H9 (cell line): Measurements from ENCODE around the gene ELOVL4. TPM values are rescaled to one million over a fixed set of nuclear protein-coding genes. Genes with fewer than 3 reads are reported as not detected.

Experiments used
- DNase-seq: peaks from one replicate; pipeline ENCODE4 v3.0.0-alpha.2; 2017
- H2AFZ ChIP-seq: one replicate; pipeline ENCODE4 v1.6.1; 2013; ENCODE audit warnings: mild to moderate bottlenecking, low read length, control low read depth, moderate library complexity
- H2AK5ac ChIP-seq: 2 replicates; pipeline ENCODE4 v1.6.1; 2013; ENCODE audit warnings: low read length, control low read depth, mixed read lengths; ENCODE audit not compliant: insufficient read length
- H2BK120ac ChIP-seq: one replicate; pipeline ENCODE4 v1.6.1; 2013; ENCODE audit warnings: low read depth, mild to moderate bottlenecking, low read length, control low read depth, inconsistent platforms; ENCODE audit not compliant: poor library complexity, severe bottlenecking
- H2BK12ac ChIP-seq: 2 replicates; pipeline ENCODE4 v1.6.1; 2013; ENCODE audit warnings: low read length, control low read depth, mixed read lengths, low read depth; ENCODE audit not compliant: insufficient read length
- H2BK15ac ChIP-seq: 2 replicates; pipeline ENCODE4 v1.6.1; 2013; ENCODE audit warnings: low read depth, low read length, control low read depth
- H2BK20ac ChIP-seq: one replicate; pipeline ENCODE4 v1.6.1; 2013; ENCODE audit warnings: low read depth, mild to moderate bottlenecking, low read length, control low read depth, inconsistent platforms; ENCODE audit not compliant: poor library complexity, severe bottlenecking
- H2BK5ac ChIP-seq: 2 replicates; pipeline ENCODE4 v1.6.1; 2013; ENCODE audit warnings: low read length, control low read depth, mixed read lengths; ENCODE audit not compliant: insufficient read length
- H3K14ac ChIP-seq: 2 replicates; pipeline ENCODE4 v1.6.1; 2013; ENCODE audit warnings: low read length, control low read depth; ENCODE audit not compliant: insufficient read depth
- H3K18ac ChIP-seq: 2 replicates; pipeline ENCODE4 v1.6.1; 2013; ENCODE audit warnings: low read depth, mild to moderate bottlenecking, mixed read lengths, low read length, control low read depth; ENCODE audit not compliant: insufficient read length
- H3K23ac ChIP-seq: 2 replicates; pipeline ENCODE4 v1.6.1; 2013; ENCODE audit warnings: low read length, control low read depth, mixed read lengths, low read depth; ENCODE audit not compliant: insufficient read length
- H3K23me2 ChIP-seq: 2 replicates; pipeline ENCODE4 v1.6.1; 2013; ENCODE audit warnings: low read depth, mild to moderate bottlenecking, mixed read lengths, low read length, control low read depth; ENCODE audit not compliant: insufficient read length, poor library complexity, severe bottlenecking
- H3K27ac ChIP-seq: 2 replicates; pipeline ENCODE4 v1.5.1; 2013; ENCODE audit warnings: low read length, control low read depth, mixed read lengths, low read depth; ENCODE audit not compliant: insufficient read length
- H3K27me3 ChIP-seq: 2 replicates; pipeline ENCODE4 v1.6.1; 2013; ENCODE audit warnings: low read length, control low read depth, inconsistent platforms; ENCODE audit not compliant: insufficient read depth
- H3K4ac ChIP-seq: 2 replicates; pipeline ENCODE4 v1.6.1; 2013; ENCODE audit warnings: low read depth, mild to moderate bottlenecking, control low read depth, inconsistent platforms, low read length, moderate library complexity
- H3K4me1 ChIP-seq: 2 replicates; pipeline ENCODE4 v1.6.1; 2013; ENCODE audit warnings: low read length, control low read depth, inconsistent platforms; ENCODE audit not compliant: insufficient read depth
- H3K4me2 ChIP-seq: 2 replicates; pipeline ENCODE4 v1.6.1; 2013; ENCODE audit warnings: low read length, control low read depth, mixed read lengths; ENCODE audit not compliant: insufficient read length, insufficient read depth
- H3K56ac ChIP-seq: 2 replicates; pipeline ENCODE4 v1.6.1; 2013; ENCODE audit warnings: low read depth, mild to moderate bottlenecking, mixed read lengths, low read length, control low read depth; ENCODE audit not compliant: insufficient read length
- H3K79me1 ChIP-seq: 2 replicates; pipeline ENCODE4 v1.6.1; 2013; ENCODE audit warnings: low read depth, mild to moderate bottlenecking, moderate library complexity, low read length, control low read depth, inconsistent platforms; ENCODE audit not compliant: insufficient read depth, poor library complexity, severe bottlenecking
- H3K79me2 ChIP-seq: 2 replicates; pipeline ENCODE4 v1.6.1; 2013; ENCODE audit warnings: low read length, control low read depth, inconsistent platforms; ENCODE audit not compliant: insufficient read depth
- H3K9ac ChIP-seq: 2 replicates; pipeline ENCODE4 v1.6.1; 2013; ENCODE audit warnings: low read length, control low read depth, mixed read lengths; ENCODE audit not compliant: insufficient read length; ENCODE audit errors: extremely low read depth
- H3K9me3 ChIP-seq: one replicate; pipeline ENCODE4 v1.6.1; 2013; ENCODE audit warnings: low read depth, low read length, inconsistent platforms; ENCODE audit not compliant: control insufficient read depth
- H3T11ph ChIP-seq: one replicate; pipeline ENCODE4 v1.6.1; 2013; ENCODE audit warnings: mild to moderate bottlenecking, low read length, control low read depth, inconsistent platforms
- H4K20me1 ChIP-seq: one replicate; pipeline ENCODE4 v1.6.1; 2013; ENCODE audit not compliant: control insufficient read depth, insufficient read length, insufficient read depth
- H4K5ac ChIP-seq: 2 replicates; pipeline ENCODE4 v1.6.1; 2013; ENCODE audit warnings: low read depth, mild to moderate bottlenecking, mixed read lengths, low read length, control low read depth; ENCODE audit not compliant: insufficient read length
- H4K8ac ChIP-seq: replicated peaks from 2 replicates; pipeline ENCODE4 v1.6.1; 2013; ENCODE audit warnings: low read length, control low read depth, mixed read lengths, low read depth; ENCODE audit not compliant: insufficient read length
- H4K91ac ChIP-seq: 2 replicates; pipeline ENCODE4 v1.6.1; 2013; ENCODE audit warnings: low read depth, mild to moderate bottlenecking, moderate library complexity, mixed read lengths, low read length, control low read depth; ENCODE audit not compliant: insufficient read length
- H3K27ac Mint-ChIP-seq, 3 experiments: 2 replicates in 2 of 3; 3 replicates in 1 of 3; pipeline ENCODE4 v1.8.0; 2020 to 2021; ENCODE audit warnings: mixed read lengths in 3 of 3, mild to moderate bottlenecking in 1 of 3, moderate library complexity in 1 of 3
- H3K27me3 Mint-ChIP-seq: 2 replicates; pipeline ENCODE4 v1.8.0; 2021; ENCODE audit warnings: low read depth, mild to moderate bottlenecking, moderate library complexity, mixed read lengths
- H3K36me3 Mint-ChIP-seq, 3 experiments: 2 replicates in 2 of 3; 3 replicates in 1 of 3; pipeline ENCODE4 v1.8.0; 2020 to 2021; ENCODE audit warnings: low read depth in 3 of 3, mixed read lengths in 3 of 3; ENCODE audit not compliant: insufficient read depth in 1 of 3
- H3K4me1 Mint-ChIP-seq, 2 experiments: 2 replicates each; pipeline ENCODE4 v1.8.0; 2020; ENCODE audit warnings: mixed read lengths in 2 of 2
- H3K4me3 Mint-ChIP-seq, 2 experiments: 2 replicates in 1 of 2; 3 replicates in 1 of 2; pipeline ENCODE4 v1.8.0; 2020 to 2021; ENCODE audit warnings: mild to moderate bottlenecking in 2 of 2, mixed read lengths in 2 of 2, moderate library complexity in 1 of 2
- H3K9me3 Mint-ChIP-seq, 2 experiments: 2 replicates in 1 of 2; 3 replicates in 1 of 2; pipeline ENCODE4 v1.8.0; 2020; ENCODE audit warnings: mild to moderate bottlenecking in 2 of 2, mixed read lengths in 2 of 2, moderate library complexity in 1 of 2
- WGBS: extraction: QIAGEN DNeasy Blood & Tissue Kit; methylation state at CpG from one replicate; pipeline ENCODE4 v1.1.7; 2013; ENCODE audit warnings: missing lambda C conversion rate, low lambda C conversion rate, mixed read lengths; ENCODE audit not compliant: insufficient read length; ENCODE audit errors: extremely low coverage; 5-methylcytosine and 5-hydroxymethylcytosine counted together
- total RNA-seq: library from RNA; stranded (reverse); gene quantifications from 2 replicates; pipeline ENCODE4 v1.2.1, GENCODE V29; 2021
- TF ChIP-seq, protein P1 (sequence below): fragments of 200-600 bp; sonication (generic); conservative IDR thresholded peaks from 3 replicates; pipeline ENCODE4 v1.8.0; 2021; ENCODE audit warnings: antibody characterized with exemption, mild to moderate bottlenecking

ELOVL4 gene
- total RNA-seq, 1 experiment from 2014 or later = 10.1 TPM

DNA sequence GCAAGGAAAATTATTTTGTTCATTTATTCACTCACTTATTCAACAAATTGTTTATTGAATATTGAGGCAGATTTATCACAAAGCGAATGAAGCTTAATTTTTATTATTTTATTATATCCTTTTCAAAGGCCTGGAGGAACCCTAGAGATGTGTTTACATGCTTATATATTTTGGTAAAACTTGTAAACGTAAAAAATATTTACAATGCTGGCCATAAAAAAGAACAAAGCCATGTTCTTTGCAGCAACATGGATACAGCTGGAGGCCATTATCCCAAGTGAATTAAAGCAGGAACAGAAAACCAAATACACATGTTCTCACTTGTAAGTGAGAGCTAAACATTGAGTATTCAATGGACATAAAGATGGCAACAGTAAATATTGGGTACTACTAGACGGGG is 58.8 kb downstream of the ELOVL4 start:
- no peaks in the 10 kb centered on the region for H3K79me1 ChIP-seq
- no peak overlapping the region for H4K8ac ChIP-seq
- H3K27me3 ChIP-seq = no peaks in the 10 kb centered on the region
- no peaks in the 10 kb centered on the region for H3K9me3 ChIP-seq
- H3K27me3 Mint-ChIP-seq = peaks cover 2% of the 10 kb centered on the region
- DNase-seq = no peak
- peaks cover 20 to 27% of the 10 kb centered on the region in 2 experiments for H3K9me3 Mint-ChIP-seq
- WGBS = no CpG with 5 or more reads among the region's 3 CpGs
- no peak overlapping the region for H3K14ac ChIP-seq
- TF ChIP-seq, protein P1, sequence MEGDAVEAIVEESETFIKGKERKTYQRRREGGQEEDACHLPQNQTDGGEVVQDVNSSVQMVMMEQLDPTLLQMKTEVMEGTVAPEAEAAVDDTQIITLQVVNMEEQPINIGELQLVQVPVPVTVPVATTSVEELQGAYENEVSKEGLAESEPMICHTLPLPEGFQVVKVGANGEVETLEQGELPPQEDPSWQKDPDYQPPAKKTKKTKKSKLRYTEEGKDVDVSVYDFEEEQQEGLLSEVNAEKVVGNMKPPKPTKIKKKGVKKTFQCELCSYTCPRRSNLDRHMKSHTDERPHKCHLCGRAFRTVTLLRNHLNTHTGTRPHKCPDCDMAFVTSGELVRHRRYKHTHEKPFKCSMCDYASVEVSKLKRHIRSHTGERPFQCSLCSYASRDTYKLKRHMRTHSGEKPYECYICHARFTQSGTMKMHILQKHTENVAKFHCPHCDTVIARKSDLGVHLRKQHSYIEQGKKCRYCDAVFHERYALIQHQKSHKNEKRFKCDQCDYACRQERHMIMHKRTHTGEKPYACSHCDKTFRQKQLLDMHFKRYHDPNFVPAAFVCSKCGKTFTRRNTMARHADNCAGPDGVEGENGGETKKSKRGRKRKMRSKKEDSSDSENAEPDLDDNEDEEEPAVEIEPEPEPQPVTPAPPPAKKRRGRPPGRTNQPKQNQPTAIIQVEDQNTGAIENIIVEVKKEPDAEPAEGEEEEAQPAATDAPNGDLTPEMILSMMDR = no peak
- no peak overlapping the region for H3K27ac Mint-ChIP-seq
- no peak overlapping the region for H2AK5ac ChIP-seq
- no peak overlapping the region for H3K4me3 Mint-ChIP-seq
- H3K9ac ChIP-seq = no peak overlapping the region
- no peak overlapping the region for H3K4me2 ChIP-seq
- no peak overlapping the region for H4K91ac ChIP-seq
- no peak overlapping the region for H2BK15ac ChIP-seq
- H4K5ac ChIP-seq = no peak overlapping the region
- no peak overlapping the region for H3K18ac ChIP-seq
- no peaks in the 10 kb centered on the region for H3K4me1 Mint-ChIP-seq
- H2AFZ ChIP-seq = no peak overlapping the region
- no peak overlapping the region for H2BK120ac ChIP-seq
- no peak overlapping the region for H2BK5ac ChIP-seq
- no peaks in the 10 kb centered on the region for H3K4me1 ChIP-seq
- peaks cover 3 to 10% (median 4%) of the 10 kb centered on the region in 3 experiments; a peak in 6 of 7 replicates for H3K36me3 Mint-ChIP-seq
- no peak overlapping the region for H2BK12ac ChIP-seq
- no peak overlapping the region for H2BK20ac ChIP-seq
- H3K23me2 ChIP-seq = no peaks in the 10 kb centered on the region
- H3K23ac ChIP-seq = no peak overlapping the region
- no peaks in the 10 kb centered on the region for H3K79me2 ChIP-seq
- H3T11ph ChIP-seq = no peak overlapping the region
- no peaks in the 10 kb centered on the region for H4K20me1 ChIP-seq
- H3K27ac ChIP-seq = no peak overlapping the region
- H3K4ac ChIP-seq = no peak overlapping the region
- H3K56ac ChIP-seq = no peak overlapping the region
